Stimulated activated memory B cell treated with anti-CD40 and anti-IgM and Interleukin-4, amounts not matched to agents 10 μg/mL and 1 μg/mL and 100 μg/mL, for 72 hours (primary cell): ENCODE measurements around the gene UBC.
"Not testable (repeated sequence)": the region's sequence is repeated elsewhere in the genome, so short reads cannot be mapped to it uniquely, and the experiment has no call there.

Experiments
- ATAC-seq: fragments of 150-1000 bp; cut with Tn5 transposase; 2 replicates; pipeline ENCODE4 v1.10.0; 2021
- H3K27ac Mint-ChIP-seq: one replicate; pipeline ENCODE4 v1.8.0; 2022; ENCODE audit warnings: mild to moderate bottlenecking, mixed read lengths
- H3K27me3 Mint-ChIP-seq: one replicate; pipeline ENCODE4 v1.8.0; 2022; ENCODE audit warnings: mixed read lengths
- H3K36me3 Mint-ChIP-seq: one replicate; pipeline ENCODE4 v1.8.0; 2022; ENCODE audit warnings: mixed read lengths
- H3K4me1 Mint-ChIP-seq: one replicate; pipeline ENCODE4 v1.8.0; 2022; ENCODE audit warnings: mixed read lengths
- H3K4me3 Mint-ChIP-seq: one replicate; pipeline ENCODE4 v1.8.0; 2022; ENCODE audit warnings: mild to moderate bottlenecking, moderate library complexity, mixed read lengths
- H3K9me3 Mint-ChIP-seq: one replicate; pipeline ENCODE4 v1.8.0; 2022; ENCODE audit warnings: mixed read lengths

Gene UBC

DNA sequence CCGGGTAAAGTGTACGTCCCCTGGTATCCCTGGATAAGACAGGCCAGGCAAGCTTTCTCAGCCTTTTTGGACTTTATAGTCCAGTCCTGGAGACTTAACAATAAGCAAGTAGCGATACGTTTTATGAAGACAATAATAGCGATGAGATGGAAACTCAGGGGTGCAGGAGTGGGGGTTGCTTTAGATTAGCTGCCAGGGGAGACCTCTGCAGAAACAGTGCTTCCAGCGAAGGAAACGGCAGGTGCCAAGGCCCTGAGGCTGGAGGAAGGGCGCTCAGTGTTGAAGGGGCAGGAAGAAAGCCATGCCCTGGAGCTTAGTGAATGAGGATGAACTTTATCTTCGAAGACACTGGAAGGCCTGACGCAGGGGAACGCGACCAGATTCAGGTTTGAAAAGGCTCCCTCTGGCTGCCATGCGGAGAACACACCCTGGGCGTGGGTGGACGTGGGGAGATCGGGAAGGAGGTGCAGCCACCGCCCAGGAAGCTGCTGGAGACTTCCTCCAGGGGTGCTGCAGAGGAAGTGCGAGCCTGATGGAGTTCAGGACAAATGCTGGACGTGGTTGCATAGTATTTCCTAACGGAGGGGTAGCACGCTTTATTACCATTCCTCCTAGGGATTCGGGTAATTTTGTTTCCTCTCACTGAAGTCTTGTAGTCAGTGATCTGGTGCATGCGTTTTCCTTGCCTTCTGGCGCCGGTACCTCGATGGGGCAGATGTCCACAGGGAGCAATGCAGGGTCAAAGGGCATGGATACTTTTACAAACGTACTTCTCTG lies 26.1 kb upstream of the UBC start:
- Mint-ChIP-seq H3K4me1 (peaks cover 8% of the 10 kb centered on the region), H3K9me3 (no peaks in the 10 kb centered on the region), H3K4me3 (no peak overlapping the region), H3K27ac (no peak overlapping the region), H3K36me3 (peaks cover 13% of the 10 kb centered on the region), H3K27me3 (no peaks in the 10 kb centered on the region)
- peak; percentile 73 for ATAC-seq

DNA sequence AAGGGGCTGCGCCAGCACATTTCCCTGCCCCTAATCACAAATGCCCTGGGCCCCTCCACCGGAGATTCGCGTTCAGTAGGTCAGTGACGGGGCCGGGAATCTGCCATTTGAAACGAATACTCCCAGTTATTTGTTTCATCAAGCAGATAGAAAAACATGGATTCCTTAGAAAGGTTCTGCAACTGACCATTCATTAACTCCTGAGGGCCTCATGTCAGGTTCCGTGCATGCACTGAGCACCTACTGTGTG lies 25.6 kb upstream of the UBC start:
- H3K27me3 Mint-ChIP-seq: no peaks in the 10 kb centered on the region
- H3K4me1 Mint-ChIP-seq: peaks cover 8% of the 10 kb centered on the region
- no peak for ATAC-seq
- peaks cover 11% of the 10 kb centered on the region for H3K36me3 Mint-ChIP-seq
- H3K27ac Mint-ChIP-seq: no peak overlapping the region
- H3K4me3 Mint-ChIP-seq: no peak overlapping the region
- H3K9me3 Mint-ChIP-seq: no peaks in the 10 kb centered on the region

DNA sequence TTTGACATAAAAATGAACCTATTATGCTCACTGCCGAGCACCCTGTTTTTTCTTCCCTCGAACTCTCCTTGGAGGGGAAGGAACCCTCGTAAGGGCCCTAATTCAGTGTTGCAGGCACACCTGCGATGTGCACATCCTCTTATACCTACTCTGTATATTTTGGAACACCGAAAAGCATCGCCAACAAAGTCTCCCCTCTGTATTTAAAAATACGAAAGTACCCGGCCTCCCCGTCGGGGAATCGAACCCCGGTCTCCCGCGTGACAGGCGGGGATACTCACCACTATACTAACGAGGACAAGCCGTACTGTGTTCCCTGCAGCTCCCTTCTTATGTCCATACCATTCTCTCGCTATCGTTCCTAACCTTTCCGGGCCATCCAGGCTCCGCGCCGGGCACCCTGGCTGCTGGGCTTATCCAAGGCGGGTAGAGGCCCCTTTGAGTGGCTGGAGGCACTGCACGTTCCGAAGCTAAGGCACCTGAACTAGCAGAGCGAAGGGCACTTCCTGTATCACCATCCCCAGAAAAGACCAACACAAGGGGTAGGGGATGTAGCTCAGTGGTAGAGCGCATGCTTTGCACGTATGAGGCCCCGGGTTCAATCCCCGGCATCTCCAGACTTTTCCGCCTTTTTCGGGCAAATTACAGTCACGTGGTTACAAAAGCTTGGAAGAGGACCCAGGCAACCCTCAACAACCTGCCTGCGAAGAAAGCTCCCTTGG lies 25.1 kb upstream of the UBC start:
- H3K4me1 Mint-ChIP-seq: peaks cover 8% of the 10 kb centered on the region
- H3K36me3 Mint-ChIP-seq: peaks cover 11% of the 10 kb centered on the region
- peak; percentile 88 for ATAC-seq
- H3K27me3 Mint-ChIP-seq: no peaks in the 10 kb centered on the region
- H3K4me3 Mint-ChIP-seq: no peak overlapping the region
- no peak overlapping the region for H3K27ac Mint-ChIP-seq
- no peaks in the 10 kb centered on the region for H3K9me3 Mint-ChIP-seq

DNA sequence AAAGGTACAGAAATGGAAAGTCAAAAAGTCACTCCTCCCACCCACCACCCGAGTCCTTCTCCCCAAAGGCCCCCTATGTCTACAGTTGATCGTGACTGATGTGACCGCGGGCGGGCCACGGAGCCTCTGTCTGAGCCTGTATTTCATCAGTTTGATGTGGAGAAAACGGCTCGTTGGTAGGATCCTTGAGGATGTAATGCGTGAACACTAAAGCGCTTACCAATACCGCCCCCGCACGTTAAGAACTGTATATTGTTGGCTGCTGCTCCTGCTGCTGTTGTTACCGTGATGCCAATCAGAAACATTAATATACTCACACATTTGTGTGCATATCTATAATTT lies 24.6 kb upstream of the UBC start:
- Mint-ChIP-seq H3K4me1 (peaks cover 8% of the 10 kb centered on the region), H3K9me3 (no peaks in the 10 kb centered on the region), H3K4me3 (no peak overlapping the region), H3K27me3 (no peaks in the 10 kb centered on the region), H3K36me3 (peaks cover 11% of the 10 kb centered on the region), H3K27ac (no peak overlapping the region)
- peak; percentile 52 for ATAC-seq

- Mint-ChIP-seq H3K9me3 (no peaks in the 10 kb centered on the region), H3K4me1 (peaks cover 8% of the 10 kb centered on the region), H3K4me3 (no peak overlapping the region), H3K36me3 (peaks cover 11% of the 10 kb centered on the region), H3K27me3 (no peaks in the 10 kb centered on the region), H3K27ac (no peak overlapping the region)
- ATAC-seq: no peak
These were observed 24.1 kb upstream of the UBC start for GRCh38 chr12:124938587-124938986.

GRCh38 chr12:124938108-124938507 lies 23.7 kb upstream of the UBC start:
- H3K27me3 Mint-ChIP-seq: no peaks in the 10 kb centered on the region
- peak overlapping the region; percentile 53 for H3K4me3 Mint-ChIP-seq
- ATAC-seq: no peak
- H3K36me3 Mint-ChIP-seq: peaks cover 7% of the 10 kb centered on the region
- H3K9me3 Mint-ChIP-seq: no peaks in the 10 kb centered on the region
- H3K27ac Mint-ChIP-seq: no peak overlapping the region
- peaks cover 8% of the 10 kb centered on the region for H3K4me1 Mint-ChIP-seq

- H3K9me3 Mint-ChIP-seq, H3K36me3 Mint-ChIP-seq, ATAC-seq, H3K27ac Mint-ChIP-seq, H3K27me3 Mint-ChIP-seq, H3K4me3 Mint-ChIP-seq: not testable (repeated sequence)
- H3K4me1 Mint-ChIP-seq: peaks cover 26% of the 10 kb centered on the region
These were observed 17.1 kb upstream of the UBC start for GRCh38 chr12:124931528-124931927.

DNA sequence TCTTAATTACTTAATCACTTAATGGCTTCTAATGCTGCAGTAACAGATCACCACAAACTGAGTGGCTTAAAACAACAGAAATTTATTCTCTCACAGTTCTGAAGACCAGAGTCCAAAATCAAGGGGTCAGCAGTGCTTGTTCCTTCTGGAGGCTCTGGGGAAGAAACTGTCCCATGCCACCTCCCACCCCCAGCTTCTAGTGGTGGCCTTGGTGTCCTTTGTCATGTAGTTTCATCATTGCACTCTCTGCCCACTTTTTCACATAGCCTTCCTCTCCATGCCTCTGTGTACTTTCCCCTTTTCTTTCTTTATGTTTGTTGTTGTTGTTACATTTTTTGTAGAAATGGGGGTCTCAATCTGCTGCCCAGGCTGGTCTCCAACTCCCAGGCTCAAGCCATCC lies 16.1 kb upstream of the UBC start:
- H3K4me1 Mint-ChIP-seq: peaks cover 36% of the 10 kb centered on the region
- no peaks in the 10 kb centered on the region for H3K9me3 Mint-ChIP-seq
- H3K36me3 Mint-ChIP-seq: no peaks in the 10 kb centered on the region
- no peak overlapping the region for H3K27ac Mint-ChIP-seq
- no peaks in the 10 kb centered on the region for H3K27me3 Mint-ChIP-seq
- no peak for ATAC-seq
- H3K4me3 Mint-ChIP-seq: no peak overlapping the region

DNA sequence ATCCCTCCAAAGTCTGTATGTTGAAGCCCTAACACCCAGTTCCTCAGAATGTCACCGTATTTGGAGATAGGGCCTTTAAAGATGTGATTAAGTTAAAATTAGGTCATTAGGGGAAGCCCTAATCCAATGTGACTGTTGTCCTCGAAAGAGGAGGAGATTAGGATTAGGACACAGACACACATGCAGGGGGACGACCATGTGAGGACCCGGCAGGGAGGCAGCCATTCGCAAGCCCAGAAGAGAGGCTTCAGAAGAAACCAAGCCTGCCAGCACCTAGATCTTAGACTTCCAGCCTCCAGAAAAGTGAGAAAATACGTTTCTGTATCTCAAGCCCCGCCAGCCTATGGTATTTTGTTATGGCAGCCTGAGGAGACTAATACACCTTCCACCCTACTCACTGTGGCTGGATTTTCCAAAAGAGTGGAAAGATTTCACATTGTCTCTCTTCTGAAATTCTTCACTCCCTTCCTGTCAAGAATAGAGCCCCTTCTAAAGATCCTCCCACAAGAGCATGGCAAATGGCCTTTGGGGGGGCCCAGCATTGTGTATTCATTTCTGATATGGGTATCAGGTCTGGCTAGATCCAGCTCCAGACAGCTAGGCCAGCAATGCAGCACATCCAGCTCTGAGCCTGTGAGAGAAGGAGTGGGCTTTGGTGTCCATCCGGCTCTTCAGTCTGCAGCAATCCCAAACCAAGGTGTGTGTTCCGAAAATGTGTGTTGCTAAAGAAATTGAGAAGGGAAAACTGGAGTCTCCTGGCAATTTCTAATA lies 15.4 kb upstream of the UBC start:
- Mint-ChIP-seq H3K27me3 (no peaks in the 10 kb centered on the region), H3K27ac (no peak overlapping the region), H3K4me3 (no peak overlapping the region), H3K36me3 (no peaks in the 10 kb centered on the region), H3K4me1 (peaks cover 41% of the 10 kb centered on the region), H3K9me3 (no peaks in the 10 kb centered on the region)
- no peak for ATAC-seq

DNA sequence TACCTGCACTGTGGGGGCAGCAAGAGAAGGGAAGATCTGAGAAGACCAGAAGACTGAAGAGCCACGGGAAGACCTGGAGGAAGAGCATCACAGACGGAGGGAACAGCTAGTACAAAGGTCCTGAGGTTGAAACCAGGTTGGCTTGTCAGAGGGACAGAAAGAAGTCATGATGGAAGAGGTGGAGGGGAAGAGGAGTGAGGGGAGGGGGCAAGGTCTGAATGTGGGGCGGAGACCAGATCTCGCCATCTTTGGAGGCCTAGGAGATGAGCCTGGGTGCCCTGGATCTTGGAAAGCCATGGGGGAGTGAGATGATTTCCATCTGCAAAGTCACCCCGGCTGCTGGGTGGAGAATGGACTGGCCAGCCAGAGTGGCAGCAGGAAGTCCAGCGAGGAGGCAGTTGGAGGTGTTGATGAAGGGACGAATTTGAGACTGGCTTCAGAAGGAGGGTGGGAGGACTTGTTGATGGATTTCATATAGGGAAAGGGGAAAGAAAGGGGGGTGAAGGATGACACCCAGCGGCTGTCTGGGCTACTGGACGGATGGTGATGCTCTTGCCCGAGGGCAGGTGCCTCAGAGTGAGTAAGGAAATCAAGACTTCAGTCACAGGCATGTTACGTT lies 14.6 kb upstream of the UBC start:
- Mint-ChIP-seq H3K36me3 (no peaks in the 10 kb centered on the region), H3K9me3 (no peaks in the 10 kb centered on the region), H3K4me1 (peaks cover 41% of the 10 kb centered on the region), H3K27ac (peak overlapping the region; percentile 93), H3K4me3 (no peak overlapping the region), H3K27me3 (no peaks in the 10 kb centered on the region)
- ATAC-seq: no peak

GRCh38 chr12:124928095-124928911 lies 13.9 kb upstream of the UBC start:
- H3K36me3 Mint-ChIP-seq: no peaks in the 10 kb centered on the region
- peak; percentile 63 for ATAC-seq
- peak overlapping the region; percentile 85 for H3K4me3 Mint-ChIP-seq
- H3K27ac Mint-ChIP-seq: peak overlapping the region; percentile 93
- peaks cover 41% of the 10 kb centered on the region for H3K4me1 Mint-ChIP-seq
- no peaks in the 10 kb centered on the region for H3K9me3 Mint-ChIP-seq
- H3K27me3 Mint-ChIP-seq: no peaks in the 10 kb centered on the region

DNA sequence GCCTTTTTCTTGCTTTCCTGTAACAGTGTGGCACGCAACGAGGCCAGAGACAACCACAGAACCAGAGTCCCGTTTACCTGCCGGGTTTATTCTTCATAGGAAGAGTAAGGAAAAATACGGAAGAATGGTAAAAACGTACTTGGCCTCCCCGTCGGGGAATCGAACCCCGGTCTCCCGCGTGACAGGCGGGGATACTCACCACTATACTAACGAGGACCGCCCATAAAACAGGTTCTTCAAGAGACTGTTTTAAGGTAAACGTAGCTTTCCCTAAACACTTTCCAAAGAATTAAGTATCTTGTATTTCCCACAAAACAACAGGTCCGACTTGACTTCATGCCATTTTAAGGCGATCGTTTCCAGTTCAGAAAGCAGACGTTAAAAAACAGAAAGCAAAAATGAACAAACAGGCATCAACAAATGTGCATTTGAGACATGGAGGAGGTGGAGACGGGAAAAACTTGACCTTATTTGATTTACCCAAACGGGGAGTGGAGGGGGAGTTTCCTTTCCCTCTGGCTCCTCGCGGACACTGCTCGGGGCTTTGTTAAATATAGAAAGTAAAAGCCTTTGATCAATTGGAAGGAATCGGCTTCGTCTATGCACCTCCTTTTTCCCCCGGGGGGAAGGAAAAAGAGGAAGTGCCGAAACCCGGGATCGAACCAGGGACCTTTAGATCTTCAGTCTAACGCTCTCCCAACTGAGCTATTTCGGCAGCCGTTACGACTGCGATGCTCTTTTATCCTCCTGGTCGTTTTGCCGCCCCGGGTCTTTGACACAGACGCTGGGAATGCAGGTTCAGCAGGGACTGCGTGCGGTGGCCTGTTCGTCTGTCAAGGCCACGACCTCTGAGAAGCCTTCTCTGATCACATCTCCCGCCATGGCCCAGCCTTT lies 13.0 kb upstream of the UBC start:
- Mint-ChIP-seq H3K4me3 (peak overlapping the region; percentile 85), H3K27ac (peak overlapping the region; percentile 93), H3K27me3 (no peaks in the 10 kb centered on the region), H3K4me1 (peaks cover 42% of the 10 kb centered on the region), H3K36me3 (no peaks in the 10 kb centered on the region), H3K9me3 (no peaks in the 10 kb centered on the region)
- peak; percentile 95 for ATAC-seq

DNA sequence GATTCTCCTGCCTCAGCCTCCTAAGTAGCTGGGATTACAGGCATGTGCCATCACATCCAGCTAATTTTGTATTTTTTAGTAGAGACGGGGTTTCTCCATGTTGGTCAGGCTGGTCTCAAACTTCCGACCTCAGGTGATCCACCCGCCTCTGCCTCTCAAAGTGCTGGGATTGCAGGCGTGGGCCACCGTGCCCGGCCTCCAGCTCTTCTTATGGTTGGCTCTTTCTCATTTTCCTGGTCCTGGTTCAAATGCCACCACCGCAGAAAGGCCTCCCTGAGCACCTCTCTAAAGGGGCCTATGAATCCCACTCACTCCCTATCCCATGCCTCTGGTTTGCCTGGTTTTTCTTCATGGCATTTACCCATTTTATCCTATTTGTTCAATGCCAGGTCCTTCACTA lies 11.3 kb upstream of the UBC start:
- H3K27me3 Mint-ChIP-seq, H3K4me3 Mint-ChIP-seq, H3K9me3 Mint-ChIP-seq, ATAC-seq, H3K36me3 Mint-ChIP-seq: not testable (repeated sequence)
- peaks cover 58% of the 10 kb centered on the region for H3K4me1 Mint-ChIP-seq
- H3K27ac Mint-ChIP-seq: peak overlapping the region; percentile 93

GRCh38 chr12:124925117-124925516 lies 10.7 kb upstream of the UBC start:
- peaks cover 65% of the 10 kb centered on the region for H3K4me1 Mint-ChIP-seq
- ATAC-seq: no peak

More at GRCh38 chr12:124925117-124925516, 10.7 kb upstream of the UBC start:
- H3K27me3 Mint-ChIP-seq: no peaks in the 10 kb centered on the region
- no peaks in the 10 kb centered on the region for H3K9me3 Mint-ChIP-seq
- no peak overlapping the region for H3K4me3 Mint-ChIP-seq
- H3K27ac Mint-ChIP-seq: peak overlapping the region; percentile 93
- no peaks in the 10 kb centered on the region for H3K36me3 Mint-ChIP-seq
